IPS-NIHi7 (cell line): ENCODE measurements around the gene AVPI1.
"Not testable (repeated sequence)": the region's sequence is repeated elsewhere in the genome, so short reads cannot be mapped to it uniquely, and the experiment has no call there.

ENCODE experiments used
- DNase-seq: peaks from one replicate; pipeline ENCODE4 v3.0.0; 2012; ENCODE audit warnings: mixed read lengths; ENCODE audit errors: extremely low spot score

The AVPI1 gene

GRCh38 chr10:97682042-97682441 is 5.0 kb downstream of the AVPI1 start:
- no peak for DNase-seq

GRCh38 chr10:97679594-97679993 is 7.4 kb downstream of the AVPI1 start:
- DNase-seq = no peak

GRCh38 chr10:97676770-97677581 is 10.1 kb downstream of the AVPI1 start:
- DNase-seq = peak; percentile 85

- no peak for DNase-seq
Measured at GRCh38 chr10:97675222-97675621, 11.8 kb downstream of the AVPI1 start.

GRCh38 chr10:97673736-97674525 is 13.1 kb downstream of the AVPI1 start:
- no peak for DNase-seq

GRCh38 chr10:97669571-97669970 is 17.5 kb downstream of the AVPI1 start:
- DNase-seq = no peak

GRCh38 chr10:97667463-97667862 is 19.6 kb downstream of the AVPI1 start:
- no peak for DNase-seq

GRCh38 chr10:97666992-97667391 is 20.0 kb downstream of the AVPI1 start:
- no peak for DNase-seq

GRCh38 chr10:97664282-97664850 is 22.7 kb downstream of the AVPI1 start:
- DNase-seq = no peak

GRCh38 chr10:97659589-97659988 is 27.5 kb downstream of the AVPI1 start:
- DNase-seq = no peak

- DNase-seq = no peak
Measured at GRCh38 chr10:97656777-97657176, 30.3 kb downstream of the AVPI1 start.

GRCh38 chr10:97651773-97652172 is 35.3 kb downstream of the AVPI1 start:
- no peak for DNase-seq

GRCh38 chr10:97650726-97651125 is 36.3 kb downstream of the AVPI1 start:
- DNase-seq = no peak

- DNase-seq = not testable (repeated sequence)
Measured at GRCh38 chr10:97649405-97649750, 37.7 kb downstream of the AVPI1 start.

- peak; percentile 20 for DNase-seq
Measured at GRCh38 chr10:97648562-97649404, 38.3 kb downstream of the AVPI1 start.

- DNase-seq = no peak
Measured at GRCh38 chr10:97647556-97647955, 39.5 kb downstream of the AVPI1 start.

GRCh38 chr10:97644936-97645335 is 42.1 kb downstream of the AVPI1 start:
- no peak for DNase-seq

GRCh38 chr10:97643441-97643985 is 43.5 kb downstream of the AVPI1 start:
- DNase-seq = no peak

- not testable (repeated sequence) for DNase-seq
Measured at GRCh38 chr10:97642471-97643159, 44.4 kb downstream of the AVPI1 start.

GRCh38 chr10:97640868-97641811 is 45.9 kb downstream of the AVPI1 start:
- DNase-seq = peak; percentile 63
